Measurements from ENCODE around the gene USP7.

DNA sequence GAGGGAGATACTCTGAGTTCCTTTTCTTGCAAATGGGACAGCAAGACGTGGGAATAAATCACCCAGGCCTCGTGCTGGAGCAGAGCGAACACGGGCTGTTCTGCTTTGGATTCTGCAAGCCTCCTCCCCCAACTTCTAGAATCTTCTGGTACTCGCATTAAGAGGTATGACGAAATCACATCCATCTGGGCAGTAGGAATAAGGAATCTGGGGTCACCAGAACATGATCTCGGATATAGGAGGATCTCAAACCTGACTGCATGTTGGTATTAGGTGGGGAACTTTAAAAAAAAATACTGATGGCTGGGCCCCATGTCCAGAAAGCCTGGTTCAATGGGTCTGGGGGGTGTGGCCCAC lies 49.8 kb upstream of the USP7 start:
- TF ChIP-seq CTCF (conservative IDR thresholded peaks at IDR 0.05; ENCODE audit: low read depth, low read length) = no peak
- no peak for TF ChIP-seq EZH2 (IDR thresholded peaks at IDR 0.05; ENCODE audit: low read length, unreplicated experiment)
